Calu3 (cell line): ENCODE results near the gene ENTPD1. TPM values are rescaled to one million over a fixed set of nuclear protein-coding genes. Genes with fewer than 3 reads are reported as not detected.
"Not testable (repeated sequence)": the region's sequence is repeated elsewhere in the genome, so short reads cannot be mapped to it uniquely, and the experiment has no call there.

Experiments used
- BruUV-seq: library from RNA; stranded (reverse); fragments of 400-500 nt; replicated peaks from 2 replicates; lab custom pipeline; 2021; lab: Mats Ljungman, UMichigan
- CTCF ChIA-PET: fragments of 300-600 bp; sonication (Branson Sonifier 250); formaldehyde crosslinking; loops from one replicate; lab custom pipeline; 2022; ENCODE audit warnings: antibody characterized with exemption; lab: Charles Lee
- DNase-seq: peaks from one replicate; pipeline ENCODE4 v3.0.0; 2022
- H3K27ac Mint-ChIP-seq: one replicate; pipeline ENCODE4 v1.8.0; 2022; ENCODE audit warnings: mixed read lengths; ENCODE audit not compliant: unreplicated experiment
- H3K27me3 Mint-ChIP-seq: one replicate; pipeline ENCODE4 v1.8.0; 2022; ENCODE audit warnings: mixed read lengths; ENCODE audit not compliant: unreplicated experiment
- H3K36me3 Mint-ChIP-seq: one replicate; pipeline ENCODE4 v1.8.0; 2022; ENCODE audit warnings: mild to moderate bottlenecking, moderate library complexity, mixed read lengths; ENCODE audit not compliant: insufficient read depth, unreplicated experiment
- H3K4me1 Mint-ChIP-seq: one replicate; pipeline ENCODE4 v1.8.0; 2022; ENCODE audit warnings: mild to moderate bottlenecking, low read depth, mixed read lengths; ENCODE audit not compliant: unreplicated experiment
- H3K4me3 Mint-ChIP-seq: one replicate; pipeline ENCODE4 v1.8.0; 2022; ENCODE audit warnings: mild to moderate bottlenecking, low read depth, moderate library complexity, mixed read lengths; ENCODE audit not compliant: unreplicated experiment
- H3K9me3 Mint-ChIP-seq: one replicate; pipeline ENCODE4 v1.8.0; 2022; ENCODE audit warnings: low read depth, mixed read lengths; ENCODE audit not compliant: unreplicated experiment
- CTCF ChIP-seq: fragments of 200-600 bp; IDR thresholded peaks from one replicate; pipeline ENCODE4 v1.8.0; 2022; ENCODE audit warnings: antibody characterized with exemption; ENCODE audit not compliant: unreplicated experiment
- intact Hi-C: fragments of 100-400 bp; cut with micrococcal nuclease; formaldehyde crosslinking; loops from one replicate; pipeline ENCODE4 v1.10.0; 2022; ENCODE audit not compliant: unreplicated experiment
- total RNA-seq: library from RNA; stranded (reverse); gene quantifications from 2 replicates; pipeline ENCODE4 v1.2.3, GENCODE V29; 2022

The ENTPD1 gene
- total RNA-seq, 1 experiment from 2014 or later: 0.92 TPM

GRCh38 chr10:95873651-95874050 is 117.7 kb downstream of the ENTPD1 start:
- no peak overlapping the region for H3K27ac Mint-ChIP-seq
- H3K9me3 Mint-ChIP-seq: no peaks in the 10 kb centered on the region
- intact Hi-C loops: no loop called here
- no peak for DNase-seq
- no peak overlapping the region for H3K4me3 Mint-ChIP-seq
- no peak for TF ChIP-seq CTCF
- BruUV-seq: no TSS peak
- no peaks in the 10 kb centered on the region for H3K4me1 Mint-ChIP-seq
- no peaks in the 10 kb centered on the region for H3K36me3 Mint-ChIP-seq
- CTCF ChIA-PET: no interaction called here
- no peaks in the 10 kb centered on the region for H3K27me3 Mint-ChIP-seq

- intact Hi-C loops, CTCF ChIA-PET, H3K27me3 Mint-ChIP-seq, H3K9me3 Mint-ChIP-seq, DNase-seq, H3K36me3 Mint-ChIP-seq, H3K4me1 Mint-ChIP-seq, H3K4me3 Mint-ChIP-seq, H3K27ac Mint-ChIP-seq, BruUV-seq: not testable (repeated sequence)
These were observed 118.8 kb downstream of the ENTPD1 start for GRCh38 chr10:95874783-95875182.

- BruUV-seq: no TSS peak
- DNase-seq: no peak
- no peaks in the 10 kb centered on the region for H3K9me3 Mint-ChIP-seq
- H3K4me3 Mint-ChIP-seq: no peak overlapping the region
- no peaks in the 10 kb centered on the region for H3K4me1 Mint-ChIP-seq
- CTCF ChIA-PET: no interaction called here
- TF ChIP-seq CTCF: no peak
- H3K27ac Mint-ChIP-seq: no peak overlapping the region
- intact Hi-C loops: no loop called here
- no peaks in the 10 kb centered on the region for H3K36me3 Mint-ChIP-seq
- H3K27me3 Mint-ChIP-seq: no peaks in the 10 kb centered on the region
These were observed 120.8 kb downstream of the ENTPD1 start for GRCh38 chr10:95876756-95877155.

- CTCF ChIA-PET: no interaction called here
- Mint-ChIP-seq H3K4me3 (no peak overlapping the region), H3K4me1 (no peaks in the 10 kb centered on the region), H3K27me3 (no peaks in the 10 kb centered on the region), H3K36me3 (no peaks in the 10 kb centered on the region), H3K9me3 (no peaks in the 10 kb centered on the region), H3K27ac (no peak overlapping the region)
- BruUV-seq: no TSS peak
- no peak for DNase-seq
- TF ChIP-seq CTCF: no peak
- intact Hi-C loops: no loop called here
These were observed 121.9 kb downstream of the ENTPD1 start for GRCh38 chr10:95877881-95878280.

- BruUV-seq: no TSS peak
- TF ChIP-seq CTCF: no peak
- H3K9me3 Mint-ChIP-seq: no peaks in the 10 kb centered on the region
- no peaks in the 10 kb centered on the region for H3K4me1 Mint-ChIP-seq
- intact Hi-C loops: no loop called here
- H3K27me3 Mint-ChIP-seq: no peaks in the 10 kb centered on the region
- H3K36me3 Mint-ChIP-seq: no peaks in the 10 kb centered on the region
- CTCF ChIA-PET: no interaction called here
- H3K27ac Mint-ChIP-seq: no peak overlapping the region
- no peak overlapping the region for H3K4me3 Mint-ChIP-seq
- DNase-seq: no peak
These were observed 124.7 kb downstream of the ENTPD1 start for GRCh38 chr10:95880704-95881103.
